ENCODE results near the gene GPR149. TPM values are rescaled to one million over a fixed set of nuclear protein-coding genes. Genes with fewer than 3 reads are reported as not detected.

The GPR149 gene
- polyA plus RNA-seq, 12 donors: 0.08 to 0.61 (median 0.15) TPM; not detected in 4

Other genes starting within 250 kb of the GPR149 start
- gene DHX36, start 105.7 kb downstream of the GPR149 start, polyA plus RNA-seq (ENCODE audit: insufficient read length in 12 of 12): 10 to 100 TPM in 11 of 12 donors, not detected in 1; 41.8 to 64.0 (median 54.3) TPM